ENCODE data around the gene KLHL29.

DNA sequence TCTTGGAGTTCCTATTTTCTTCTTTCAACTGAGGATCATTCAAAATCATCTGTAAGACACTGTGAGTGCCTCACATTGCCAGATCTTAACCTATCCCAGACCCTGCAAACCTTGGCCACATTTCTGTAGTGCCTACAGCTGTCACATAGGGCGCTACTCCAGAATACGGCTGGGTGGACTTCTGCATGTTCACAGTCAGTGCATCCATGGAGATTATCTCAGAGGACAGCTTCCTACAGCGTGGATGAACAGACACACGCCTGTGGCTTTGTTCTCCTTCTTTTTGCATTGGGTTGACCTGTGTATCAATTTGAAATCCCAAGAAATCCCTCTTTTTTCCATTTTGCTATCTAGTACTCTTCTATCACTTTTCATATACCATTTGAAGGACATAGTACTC is 1.9 kb upstream of the KLHL29 start:
- TF ChIP-seq, protein P1, sequence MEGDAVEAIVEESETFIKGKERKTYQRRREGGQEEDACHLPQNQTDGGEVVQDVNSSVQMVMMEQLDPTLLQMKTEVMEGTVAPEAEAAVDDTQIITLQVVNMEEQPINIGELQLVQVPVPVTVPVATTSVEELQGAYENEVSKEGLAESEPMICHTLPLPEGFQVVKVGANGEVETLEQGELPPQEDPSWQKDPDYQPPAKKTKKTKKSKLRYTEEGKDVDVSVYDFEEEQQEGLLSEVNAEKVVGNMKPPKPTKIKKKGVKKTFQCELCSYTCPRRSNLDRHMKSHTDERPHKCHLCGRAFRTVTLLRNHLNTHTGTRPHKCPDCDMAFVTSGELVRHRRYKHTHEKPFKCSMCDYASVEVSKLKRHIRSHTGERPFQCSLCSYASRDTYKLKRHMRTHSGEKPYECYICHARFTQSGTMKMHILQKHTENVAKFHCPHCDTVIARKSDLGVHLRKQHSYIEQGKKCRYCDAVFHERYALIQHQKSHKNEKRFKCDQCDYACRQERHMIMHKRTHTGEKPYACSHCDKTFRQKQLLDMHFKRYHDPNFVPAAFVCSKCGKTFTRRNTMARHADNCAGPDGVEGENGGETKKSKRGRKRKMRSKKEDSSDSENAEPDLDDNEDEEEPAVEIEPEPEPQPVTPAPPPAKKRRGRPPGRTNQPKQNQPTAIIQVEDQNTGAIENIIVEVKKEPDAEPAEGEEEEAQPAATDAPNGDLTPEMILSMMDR (conservative IDR thresholded peaks at IDR 0.05; ENCODE audit: low read depth, low read length), result no peak
- TF ChIP-seq EZH2 (IDR thresholded peaks at IDR 0.05; ENCODE audit: borderline replicate concordance, low read depth, low read length, poor library complexity, severe bottlenecking), result no peak
